Neuronal stem cell (in vitro differentiated cells): Measurements from ENCODE around the gene SSBP3.

Experiments
- DNase-seq: peaks from one replicate; pipeline ENCODE4 v3.0.0-alpha.2; 2013; ENCODE audit warnings: low spot score
- H2AFZ ChIP-seq: one replicate; pipeline ENCODE4 v1.6.1; 2013; ENCODE audit warnings: mild to moderate bottlenecking, low read length, inconsistent platforms
- H2AK5ac ChIP-seq: 2 replicates; pipeline ENCODE4 v1.6.1; 2013; ENCODE audit warnings: low read depth, mild to moderate bottlenecking, inconsistent platforms, low read length, moderate library complexity, mixed read lengths
- H2BK120ac ChIP-seq: 2 replicates; pipeline ENCODE4 v1.6.1; 2013; ENCODE audit warnings: low read depth, mild to moderate bottlenecking, inconsistent platforms, low read length, moderate library complexity, mixed read lengths
- H2BK12ac ChIP-seq: one replicate; pipeline ENCODE4 v1.6.1; 2013; ENCODE audit warnings: low read length, inconsistent platforms
- H2BK15ac ChIP-seq: 2 replicates; pipeline ENCODE4 v1.6.1; 2013; ENCODE audit warnings: mild to moderate bottlenecking, low read length, inconsistent platforms, mixed read lengths
- H2BK5ac ChIP-seq: one replicate; pipeline ENCODE4 v1.6.1; 2013; ENCODE audit warnings: inconsistent platforms, mild to moderate bottlenecking, low read length, moderate library complexity
- H3K14ac ChIP-seq: one replicate; pipeline ENCODE4 v1.6.1; 2013; ENCODE audit warnings: low read length, inconsistent platforms
- H3K18ac ChIP-seq: 2 replicates; pipeline ENCODE4 v1.6.1; 2013; ENCODE audit warnings: low read length, inconsistent platforms
- H3K23ac ChIP-seq: 2 replicates; pipeline ENCODE4 v1.6.1; 2013; ENCODE audit warnings: low read depth, mild to moderate bottlenecking, mixed read lengths, low read length, inconsistent platforms; ENCODE audit not compliant: poor library complexity
- H3K27ac ChIP-seq: replicated peaks from 3 replicates; pipeline ENCODE4 v1.5.1; 2013; ENCODE audit warnings: low read length, inconsistent platforms
- H3K27me3 ChIP-seq, 3 experiments: 2 replicates each; pipeline ENCODE4 v1.6.1; 2013; ENCODE audit warnings: low read length in 3 of 3, mild to moderate bottlenecking in 2 of 3, inconsistent platforms in 1 of 3, low read depth in 1 of 3, mixed read lengths in 1 of 3, moderate library complexity in 1 of 3; ENCODE audit not compliant: control insufficient read depth in 3 of 3, insufficient read depth in 3 of 3
- H3K36me3 ChIP-seq, 2 donors: replicated peaks in 1 of 2; 2 replicates each; pipeline ENCODE4 v1.6.1; 2013; ENCODE audit warnings: low read length in 2 of 2; ENCODE audit not compliant: control insufficient read depth in 2 of 2, insufficient read depth in 2 of 2
- H3K4ac ChIP-seq: 2 replicates; pipeline ENCODE4 v1.6.1; 2013; ENCODE audit warnings: inconsistent platforms, mild to moderate bottlenecking, low read length, moderate library complexity
- H3K4me1 ChIP-seq, 2 donors: 1 replicate in 1 of 2; 2 replicates in 1 of 2; pipeline ENCODE4 v1.6.1; 2013; ENCODE audit warnings: low read length in 2 of 2, low read depth in 1 of 2; ENCODE audit not compliant: control insufficient read depth in 2 of 2, insufficient read depth in 1 of 2
- H3K4me2 ChIP-seq: one replicate; pipeline ENCODE4 v1.6.1; 2013; ENCODE audit warnings: mild to moderate bottlenecking, low read length, inconsistent platforms; ENCODE audit not compliant: insufficient read depth, poor library complexity, severe bottlenecking
- H3K4me3 ChIP-seq, 2 donors: 2 replicates each; pipeline ENCODE4 v1.5.1; 2013; ENCODE audit warnings: low read length in 2 of 2, mild to moderate bottlenecking in 2 of 2, inconsistent platforms in 1 of 2, moderate library complexity in 1 of 2
- H3K79me1 ChIP-seq: one replicate; pipeline ENCODE4 v1.6.1; 2013; ENCODE audit warnings: low read depth, mild to moderate bottlenecking, inconsistent platforms, low read length, moderate library complexity
- H3K9ac ChIP-seq: one replicate; pipeline ENCODE4 v1.6.1; 2013; ENCODE audit warnings: mild to moderate bottlenecking, low read depth, low read length, inconsistent platforms; ENCODE audit not compliant: poor library complexity
- H3K9me3 ChIP-seq, 2 donors: replicated peaks in 1 of 2; 2 replicates each; pipeline versions ENCODE3 to v1.6.1; 2013; ENCODE audit warnings: low read length in 2 of 2, mild to moderate bottlenecking in 2 of 2, inconsistent platforms in 1 of 2, low read depth in 1 of 2, mixed read lengths in 1 of 2, moderate library complexity in 1 of 2; ENCODE audit not compliant: control insufficient read depth in 2 of 2, insufficient read depth in 1 of 2
- H4K8ac ChIP-seq: one replicate; pipeline ENCODE4 v1.6.1; 2013; ENCODE audit warnings: low read depth, mild to moderate bottlenecking, inconsistent platforms, low read length, moderate library complexity
- H4K91ac ChIP-seq: one replicate; pipeline ENCODE4 v1.6.1; 2013; ENCODE audit warnings: low read length, low read depth, mild to moderate bottlenecking, inconsistent platforms; ENCODE audit not compliant: poor library complexity
- WGBS, 2 donors: extraction: QIAGEN DNeasy Blood & Tissue Kit; methylation state at CpG; one replicate each; pipeline ENCODE4 v1.1.7; 2013; ENCODE audit warnings: missing lambda C conversion rate in 2 of 2, mixed read lengths in 1 of 2; ENCODE audit not compliant: insufficient read length in 2 of 2, insufficient replicate concordance in 1 of 2; ENCODE audit errors: extremely low coverage in 2 of 2; 5-methylcytosine and 5-hydroxymethylcytosine counted together

SSBP3 gene

DNA sequence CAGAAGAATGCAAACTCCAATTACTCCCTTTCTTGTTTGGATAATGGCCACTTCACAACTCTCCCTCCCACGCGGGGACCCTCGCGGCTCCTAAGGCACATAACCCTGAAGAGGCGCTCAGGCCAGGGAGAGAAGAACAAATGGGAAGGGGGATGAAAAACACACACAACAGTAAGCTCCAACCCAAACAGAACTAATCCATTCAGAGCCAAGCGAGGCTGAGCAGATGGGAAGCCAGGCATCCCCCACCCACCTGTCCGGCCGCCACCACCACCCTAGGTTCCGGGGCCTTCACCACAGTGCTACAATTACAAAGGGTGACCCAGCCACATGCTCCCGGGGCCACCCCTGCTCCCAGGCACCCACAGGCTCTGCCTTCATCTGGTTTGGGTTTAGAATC is 104.7 kb downstream of the SSBP3 start:
- Histone ChIP-seq H2AK5ac (no peak overlapping the region), H4K91ac (no peak overlapping the region), H3K4me3 (no peak overlapping the region), H2AFZ (no peak overlapping the region), H3K27me3 (peaks cover 0 to 8% (median 0%) of the 10 kb centered on the region in 3 experiments), H3K4me2 (no peak overlapping the region), H3K27ac (no peak overlapping the region), H3K9me3 (no peaks in the 10 kb centered on the region), H3K36me3 (peaks cover 0 to 10% of the 10 kb centered on the region in 2 donors), H3K18ac (peak overlapping the region; percentile 13), H2BK12ac (no peak overlapping the region), H3K9ac (no peak overlapping the region), H3K23ac (no peak overlapping the region), H2BK5ac (no peak overlapping the region), H3K4ac (no peak overlapping the region), H2BK120ac (no peak overlapping the region), H4K8ac (no peak overlapping the region), H2BK15ac (no peak overlapping the region), H3K79me1 (peaks cover 6% of the 10 kb centered on the region), H3K4me1 (peaks cover 32 to 42% of the 10 kb centered on the region in 2 donors), H3K14ac (no peak overlapping the region)
- DNase-seq: no peak
- no CpG with 5 or more reads among the region's 10 CpGs for WGBS, 2 donors

DNA sequence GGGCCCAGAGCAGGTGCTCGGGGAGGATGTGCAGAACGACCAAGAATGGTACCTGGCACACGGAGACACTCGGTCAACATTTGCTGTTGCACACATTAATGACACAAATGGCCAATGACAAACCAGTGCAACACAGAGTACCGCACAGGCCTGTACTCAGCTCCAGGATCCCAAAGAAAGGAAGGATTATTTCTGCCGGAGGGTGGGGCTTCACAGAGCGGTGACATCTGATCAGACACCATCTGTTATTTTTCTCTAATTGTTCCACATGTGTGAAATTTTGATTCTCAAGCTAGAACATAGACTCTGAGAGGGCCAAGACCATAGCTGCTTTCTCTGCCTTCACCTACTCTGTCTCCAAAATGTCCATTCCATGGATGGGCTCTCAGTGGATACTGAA is 105.8 kb downstream of the SSBP3 start:
- no peak overlapping the region for H2BK12ac ChIP-seq
- H3K4ac ChIP-seq: no peak overlapping the region
- H2BK120ac ChIP-seq: no peak overlapping the region
- no peak overlapping the region for H4K8ac ChIP-seq
- H2BK15ac ChIP-seq: no peak overlapping the region
- H2AFZ ChIP-seq: no peak overlapping the region
- no peak overlapping the region for H3K14ac ChIP-seq
- H3K4me3 ChIP-seq: no peak overlapping the region
- H4K91ac ChIP-seq: no peak overlapping the region
- peaks cover 0 to 5% of the 10 kb centered on the region in 2 donors for H3K36me3 ChIP-seq
- no peak overlapping the region for H2AK5ac ChIP-seq
- H3K23ac ChIP-seq: no peak overlapping the region
- no peak overlapping the region for H3K4me2 ChIP-seq
- no peaks in the 10 kb centered on the region for H3K9me3 ChIP-seq
- peaks cover 35 to 42% of the 10 kb centered on the region in 2 donors for H3K4me1 ChIP-seq
- H3K18ac ChIP-seq: no peak overlapping the region
- peaks cover 6% of the 10 kb centered on the region for H3K79me1 ChIP-seq
- no peak for DNase-seq
- H3K9ac ChIP-seq: no peak overlapping the region
- no peak overlapping the region for H2BK5ac ChIP-seq
- H3K27ac ChIP-seq: no peak overlapping the region
- H3K27me3 ChIP-seq: peaks cover 0 to 14% (median 0%) of the 10 kb centered on the region in 3 experiments
- no CpG with 5 or more reads among the region's 7 CpGs for WGBS, 2 donors

DNA sequence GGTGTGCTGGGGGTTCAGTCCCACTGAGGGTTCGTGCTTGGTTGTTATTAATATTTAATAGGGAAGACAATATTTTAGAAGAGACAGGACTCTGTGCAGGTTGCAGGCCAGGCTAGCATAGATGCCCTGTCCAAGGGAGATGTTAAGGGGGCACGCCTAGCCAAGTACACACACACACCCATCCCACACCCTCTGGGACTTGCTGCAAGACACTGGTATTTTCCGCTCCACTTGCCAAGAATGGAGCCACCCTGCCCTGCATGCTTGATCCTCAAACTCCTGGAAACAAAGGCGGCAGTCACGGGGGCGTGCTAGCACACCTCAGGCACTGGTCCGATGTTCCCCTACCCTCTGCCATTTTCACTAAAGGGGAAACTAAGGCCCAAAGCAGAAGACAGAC is 107.2 kb downstream of the SSBP3 start:
- Histone ChIP-seq H3K79me1 (peaks cover 12% of the 10 kb centered on the region), H2AK5ac (no peak overlapping the region), H3K14ac (no peak overlapping the region), H3K18ac (no peak overlapping the region), H3K4ac (no peak overlapping the region), H3K27ac (no peak overlapping the region), H3K36me3 (peaks cover 0 to 5% of the 10 kb centered on the region in 2 donors), H4K8ac (no peak overlapping the region), H3K27me3 (peaks cover 0 to 14% (median 0%) of the 10 kb centered on the region in 3 experiments), H2BK120ac (no peak overlapping the region), H3K4me2 (peak overlapping the region; percentile 21), H2BK15ac (no peak overlapping the region), H3K9ac (no peak overlapping the region), H2BK12ac (no peak overlapping the region), H3K9me3 (no peaks in the 10 kb centered on the region), H3K4me1 (peaks cover 41 to 42% of the 10 kb centered on the region in 2 donors), H4K91ac (no peak overlapping the region), H2AFZ (no peak overlapping the region), H2BK5ac (no peak overlapping the region), H3K23ac (peak overlapping the region; percentile 48), H3K4me3 (no peak overlapping the region)
- peak; percentile 37 for DNase-seq
- WGBS, 2 donors: no CpG with 5 or more reads among the region's 7 CpGs

DNA sequence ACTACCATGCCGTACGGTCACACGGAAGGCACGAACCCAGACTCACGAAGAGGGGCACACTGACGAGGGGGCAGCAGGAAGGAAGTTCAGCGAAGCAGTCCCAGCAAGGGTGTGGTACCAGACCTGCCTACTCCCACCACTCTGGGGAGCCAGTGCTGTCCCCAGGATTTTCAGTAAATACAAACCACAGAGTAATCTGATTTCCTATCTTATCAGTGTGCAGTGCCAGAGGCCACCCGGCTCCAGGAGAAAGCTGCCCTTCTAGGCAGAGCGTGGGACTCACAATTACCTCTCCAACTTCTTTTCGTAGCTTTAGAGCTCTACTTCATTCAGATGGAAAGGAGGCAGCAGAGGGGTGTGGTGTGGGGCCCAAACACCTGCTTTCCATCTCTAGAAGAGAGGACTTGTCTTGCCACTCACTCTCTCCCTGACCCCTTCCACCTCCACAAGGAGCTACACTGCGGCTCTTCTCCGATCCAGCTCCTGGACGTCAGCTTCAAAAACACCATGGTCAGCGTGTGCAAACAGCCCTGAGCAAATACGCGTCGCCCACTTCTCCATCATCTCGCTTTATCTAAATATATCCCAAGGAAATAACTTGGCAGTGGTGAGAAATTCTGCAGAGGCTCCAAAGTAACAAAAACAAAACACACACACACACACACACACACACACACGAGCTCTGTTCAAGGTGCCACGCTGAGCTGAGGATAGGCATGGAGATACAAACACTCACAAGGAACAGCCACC is 107.7 kb downstream of the SSBP3 start:
- peaks cover 41 to 42% of the 10 kb centered on the region in 2 donors for H3K4me1 ChIP-seq
- H3K27ac ChIP-seq: no peak overlapping the region
- H3K18ac ChIP-seq: no peak overlapping the region
- no peaks in the 10 kb centered on the region for H3K9me3 ChIP-seq
- H2BK5ac ChIP-seq: no peak overlapping the region
- no peak overlapping the region for H3K23ac ChIP-seq
- no peak overlapping the region for H4K91ac ChIP-seq
- no peak overlapping the region for H4K8ac ChIP-seq
- H2AK5ac ChIP-seq: no peak overlapping the region
- H2AFZ ChIP-seq: no peak overlapping the region
- no peak for DNase-seq
- no peak overlapping the region for H2BK12ac ChIP-seq
- H3K14ac ChIP-seq: no peak overlapping the region
- H3K36me3 ChIP-seq: peaks cover 0 to 5% of the 10 kb centered on the region in 2 donors
- H3K4ac ChIP-seq: no peak overlapping the region
- H3K27me3 ChIP-seq: peaks cover 0 to 14% (median 0%) of the 10 kb centered on the region in 3 experiments
- H2BK15ac ChIP-seq: no peak overlapping the region
- no peak overlapping the region for H3K4me3 ChIP-seq
- H3K9ac ChIP-seq: no peak overlapping the region
- H3K79me1 ChIP-seq: peaks cover 12% of the 10 kb centered on the region
- H3K4me2 ChIP-seq: no peak overlapping the region
- H2BK120ac ChIP-seq: no peak overlapping the region
- no CpG with 5 or more reads among the region's 20 CpGs for WGBS, 2 donors
